GM23338 (cell line): ENCODE results near the gene DNAL4. TPM values are rescaled to one million over a fixed set of nuclear protein-coding genes. Genes with fewer than 3 reads are reported as not detected.

ENCODE experiments used
- polyA plus RNA-seq: library from polyadenylated mRNA; unstranded; fragments of >200 nt; fragmentation: Nextera tagmentation; extraction: Ambion mirVana; gene quantifications from 2 replicates; pipeline ENCODE4 v1.2.1, GENCODE V29; 2016
- small RNA-seq: library from RNA; depleted of rRNA; stranded (forward); fragments of <200 nt; gene quantifications from one replicate; pipeline ENCODE3, GENCODE V24; 2014; ENCODE audit warnings: low replicate concordance
- total RNA-seq: library from RNA; depleted of rRNA; stranded (reverse); fragments of >200 nt; shearing (Covaris generic); gene quantifications from 2 replicates; pipeline ENCODE4 v1.2.3, GENCODE V29; 2014; rRNA removed

The DNAL4 gene
- total and polyA plus RNA-seq, 2 experiments from 2014 or later = 9.3 to 10.0 TPM

Small RNA genes within 50 kb of the gene (small RNA-seq; reads per million reads assigned to genes)
- not detected for gene AL021707.8

Other genes starting within 250 kb of the DNAL4 start
- gene DMC1, start 224.0 kb downstream of the DNAL4 start, total RNA-seq = 5.0 and 8.0 TPM in 2 replicates
- gene DMC1, start 224.0 kb downstream of the DNAL4 start, polyA plus RNA-seq = 13.2 and 18.5 TPM in 2 replicates
- 6.1 and 11.0 TPM in 2 replicates for gene FAM227A, start 137.8 kb downstream of the DNAL4 start, total RNA-seq
- gene FAM227A, start 137.8 kb downstream of the DNAL4 start, polyA plus RNA-seq = 4.3 and 5.8 TPM in 2 replicates
- gene CBY1, start 137.5 kb downstream of the DNAL4 start, total RNA-seq = 12.8 and 13.2 TPM in 2 replicates
- 36.1 and 36.4 TPM in 2 replicates for gene CBY1, start 137.5 kb downstream of the DNAL4 start, polyA plus RNA-seq
- 84.0 and 87.0 TPM in 2 replicates for gene TOMM22, start 112.2 kb downstream of the DNAL4 start, total RNA-seq
- 125 and 131 TPM in 2 replicates for gene TOMM22, start 112.2 kb downstream of the DNAL4 start, polyA plus RNA-seq
- gene JOSD1, start 93.2 kb downstream of the DNAL4 start, total RNA-seq = 16.1 and 19.7 TPM in 2 replicates
- gene JOSD1, start 93.2 kb downstream of the DNAL4 start, polyA plus RNA-seq = 4.6 and 5.5 TPM in 2 replicates
- 79.9 and 88.4 TPM in 2 replicates for gene GTPBP1, start 88.2 kb downstream of the DNAL4 start, total RNA-seq
- 27.2 and 31.0 TPM in 2 replicates for gene GTPBP1, start 88.2 kb downstream of the DNAL4 start, polyA plus RNA-seq
- 12.6 and 17.6 TPM in 2 replicates for gene SUN2, start 38.1 kb downstream of the DNAL4 start, total RNA-seq
- 7.2 and 8.2 TPM in 2 replicates for gene SUN2, start 38.1 kb downstream of the DNAL4 start, polyA plus RNA-seq
- 9.3 and 13.4 TPM in 2 replicates for gene NPTXR, start 49.9 kb upstream of the DNAL4 start, total RNA-seq
- 0.75 and 0.89 TPM in 2 replicates for gene NPTXR, start 49.9 kb upstream of the DNAL4 start, polyA plus RNA-seq
- gene CBX6, start 78.1 kb upstream of the DNAL4 start, total RNA-seq = 18.2 and 23.0 TPM in 2 replicates
- gene CBX6, start 78.1 kb upstream of the DNAL4 start, polyA plus RNA-seq = 17.4 and 18.5 TPM in 2 replicates
- gene APOBEC3A, start 163.5 kb upstream of the DNAL4 start, total RNA-seq = not detected in 2 replicates
- gene APOBEC3A, start 163.5 kb upstream of the DNAL4 start, polyA plus RNA-seq = 0.21 TPM in 1 of 2 replicates, not detected in the other
- gene APOBEC3B, start 188.2 kb upstream of the DNAL4 start, total RNA-seq = 5.9 and 7.0 TPM in 2 replicates
- gene APOBEC3B, start 188.2 kb upstream of the DNAL4 start, polyA plus RNA-seq = 9.2 and 11.8 TPM in 2 replicates
- 5.0 and 7.0 TPM in 2 replicates for gene APOBEC3C, start 220.1 kb upstream of the DNAL4 start, total RNA-seq
- gene APOBEC3C, start 220.1 kb upstream of the DNAL4 start, polyA plus RNA-seq = 49.2 and 49.3 TPM in 2 replicates
- gene APOBEC3D, start 227.0 kb upstream of the DNAL4 start, total RNA-seq = 3.4 and 4.3 TPM in 2 replicates
- 6.7 and 9.4 TPM in 2 replicates for gene APOBEC3D, start 227.0 kb upstream of the DNAL4 start, polyA plus RNA-seq
- gene APOBEC3F, start 246.7 kb upstream of the DNAL4 start, total RNA-seq = 3.4 and 4.7 TPM in 2 replicates
- gene APOBEC3F, start 246.7 kb upstream of the DNAL4 start, polyA plus RNA-seq = 3.4 and 3.5 TPM in 2 replicates